Subcutaneous adipose tissue (tissue), 4 donors: Measurements from ENCODE around the gene AIFM3. TPM values are rescaled to one million over a fixed set of nuclear protein-coding genes. Genes with fewer than 3 reads are reported as not detected.

Experiments
- total RNA-seq, 4 donors: library from RNA; depleted of rRNA; stranded (reverse); fragments of >200 nt; gene quantifications; one replicate each; pipeline ENCODE4 v1.1.0, GENCODE V29; 2016
- TF ChIP-seq, protein P1 (sequence below): fragments of 450-650 bp; IDR thresholded peaks from one replicate; pipeline ENCODE4 v1.5.1; 2016; ENCODE audit warnings: low read depth, mild to moderate bottlenecking, control low read depth, antibody characterized with exemption, moderate library complexity

The AIFM3 gene
- total RNA-seq, 4 donors from 2014 or later, result 1.3 to 5.7 (median 1.5) TPM

- TF ChIP-seq, protein P1, sequence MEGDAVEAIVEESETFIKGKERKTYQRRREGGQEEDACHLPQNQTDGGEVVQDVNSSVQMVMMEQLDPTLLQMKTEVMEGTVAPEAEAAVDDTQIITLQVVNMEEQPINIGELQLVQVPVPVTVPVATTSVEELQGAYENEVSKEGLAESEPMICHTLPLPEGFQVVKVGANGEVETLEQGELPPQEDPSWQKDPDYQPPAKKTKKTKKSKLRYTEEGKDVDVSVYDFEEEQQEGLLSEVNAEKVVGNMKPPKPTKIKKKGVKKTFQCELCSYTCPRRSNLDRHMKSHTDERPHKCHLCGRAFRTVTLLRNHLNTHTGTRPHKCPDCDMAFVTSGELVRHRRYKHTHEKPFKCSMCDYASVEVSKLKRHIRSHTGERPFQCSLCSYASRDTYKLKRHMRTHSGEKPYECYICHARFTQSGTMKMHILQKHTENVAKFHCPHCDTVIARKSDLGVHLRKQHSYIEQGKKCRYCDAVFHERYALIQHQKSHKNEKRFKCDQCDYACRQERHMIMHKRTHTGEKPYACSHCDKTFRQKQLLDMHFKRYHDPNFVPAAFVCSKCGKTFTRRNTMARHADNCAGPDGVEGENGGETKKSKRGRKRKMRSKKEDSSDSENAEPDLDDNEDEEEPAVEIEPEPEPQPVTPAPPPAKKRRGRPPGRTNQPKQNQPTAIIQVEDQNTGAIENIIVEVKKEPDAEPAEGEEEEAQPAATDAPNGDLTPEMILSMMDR, result no peak
These were observed 12.9 kb downstream of the AIFM3 start for GRCh38 chr22:20979940-20980453.

GRCh38 chr22:20980523-20980922 is 13.5 kb downstream of the AIFM3 start:
- TF ChIP-seq, protein P1, result no peak

GRCh38 chr22:20980938-20981722 is 14.1 kb downstream of the AIFM3 start:
- TF ChIP-seq, protein P1, result no peak

- TF ChIP-seq, protein P1, result no peak
These were observed 14.9 kb downstream of the AIFM3 start, which contains the start of gene LZTR1 for GRCh38 chr22:20981787-20982562. TSS of gene LZTR1 (plus strand) at chr22:20982297. CDS start at chr22:20982372, 75 bp downstream.

DNA sequence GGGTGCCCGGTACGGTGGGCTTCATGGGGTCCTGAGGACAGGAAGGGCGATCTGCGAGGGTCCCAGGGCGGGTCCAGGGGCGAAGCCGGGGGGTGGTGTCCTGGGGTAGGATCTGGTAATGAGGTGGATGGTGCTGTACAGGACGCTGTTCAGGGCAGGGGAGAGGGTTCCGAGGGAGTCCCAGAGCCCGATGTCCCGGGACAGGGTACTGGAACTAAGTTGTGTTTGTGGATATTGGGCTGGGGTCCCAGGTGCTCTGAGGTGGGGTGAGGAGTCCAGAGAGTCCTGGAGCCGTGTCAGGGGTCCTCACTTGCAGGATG is 15.5 kb downstream of the AIFM3 start:
- TF ChIP-seq, protein P1, result no peak

- TF ChIP-seq, protein P1, result no peak
These were observed 16.2 kb downstream of the AIFM3 start for GRCh38 chr22:20983081-20983771.
